OCI-LY7 (cell line): ENCODE data around the gene FAM3B. TPM values are rescaled to one million over a fixed set of nuclear protein-coding genes. Genes with fewer than 3 reads are reported as not detected.

Experiments
- BruUV-seq: library from RNA; stranded (reverse); fragments of 400-500 nt; replicated peaks from 2 replicates; lab custom pipeline; 2021; lab: Mats Ljungman, UMichigan
- CTCF ChIA-PET: fragments of 300-600 bp; sonication (Branson Sonifier 250); formaldehyde crosslinking; loops from one replicate; lab custom pipeline; 2022; ENCODE audit warnings: antibody characterized with exemption; ENCODE audit not compliant: unreplicated experiment; lab: Charles Lee
- POLR2A ChIA-PET: fragments of 300-600 bp; sonication (Branson Sonifier 250); formaldehyde crosslinking; loops from one replicate; lab custom pipeline; 2022; ENCODE audit warnings: antibody characterized with exemption; lab: Charles Lee
- DNase-seq: peaks from one replicate; pipeline ENCODE4 v3.0.0-alpha.2; 2015; ENCODE audit warnings: low spot score
- H2AFZ ChIP-seq: fragments of 200-600 bp; sonication (generic), shearing (Covaris generic); 2 replicates; pipeline ENCODE4 v1.6.1; 2014; ENCODE audit warnings: mild to moderate bottlenecking, antibody characterized with exemption, low read length, moderate library complexity
- H3K27ac ChIP-seq: fragments of 200-600 bp; sonication (generic); 2 replicates; pipeline ENCODE4 v1.5.1; 2014; ENCODE audit warnings: mixed run types, low read depth, mild to moderate bottlenecking, moderate library complexity, low read length, inconsistent platforms; ENCODE audit not compliant: poor library complexity, severe bottlenecking
- H3K36me3 ChIP-seq: fragments of 200-600 bp; sonication (generic); 2 replicates; pipeline ENCODE4 v1.6.1; 2014; ENCODE audit warnings: mild to moderate bottlenecking, antibody characterized with exemption, low read length, moderate library complexity, mixed read lengths; ENCODE audit not compliant: insufficient read depth
- H3K4me1 ChIP-seq: fragments of 200-600 bp; sonication (generic); 2 replicates; pipeline ENCODE4 v1.5.1; 2014; ENCODE audit warnings: mild to moderate bottlenecking, low read length; ENCODE audit not compliant: insufficient read depth, poor library complexity, severe bottlenecking
- H3K4me2 ChIP-seq: fragments of 200-600 bp; sonication (generic); 2 replicates; pipeline ENCODE4 v1.6.1; 2014; ENCODE audit warnings: mild to moderate bottlenecking, low read length
- H3K4me3 ChIP-seq: fragments of 200-600 bp; sonication (generic); 2 replicates; pipeline ENCODE4 v1.5.1; 2014; ENCODE audit warnings: mild to moderate bottlenecking, low read depth, low read length; ENCODE audit not compliant: poor library complexity, severe bottlenecking
- H3K79me2 ChIP-seq: fragments of 200-600 bp; sonication (generic); 2 replicates; pipeline ENCODE4 v1.6.1; 2016; ENCODE audit warnings: low read depth, mild to moderate bottlenecking, low read length, moderate library complexity, mixed read lengths; ENCODE audit not compliant: insufficient read depth
- H3K9me2 ChIP-seq: fragments of 200-600 bp; sonication (generic); 2 replicates; pipeline ENCODE4 v1.6.1; 2016; ENCODE audit warnings: mild to moderate bottlenecking, low read length, mixed read lengths; ENCODE audit not compliant: insufficient read depth
- H3K9me3 ChIP-seq: fragments of 200-600 bp; sonication (generic); 2 replicates; pipeline ENCODE4 v1.6.1; 2014; ENCODE audit warnings: mild to moderate bottlenecking, mixed run types, low read length, mixed read lengths
- H4K20me1 ChIP-seq: fragments of 200-600 bp; sonication (generic); 2 replicates; pipeline ENCODE4 v1.6.1; 2014; ENCODE audit warnings: mild to moderate bottlenecking, antibody characterized with exemption, low read length, moderate library complexity, mixed read lengths; ENCODE audit not compliant: insufficient read depth
- CTCF ChIP-seq: fragments of 200-600 bp; sonication (generic); conservative IDR thresholded peaks from 2 replicates; pipeline ENCODE4 v1.5.1; 2014; ENCODE audit warnings: mild to moderate bottlenecking, antibody characterized with exemption, low read length, moderate library complexity, mixed read lengths
- EZH2phosphoT487 ChIP-seq: fragments of 200-600 bp; sonication (generic); IDR thresholded peaks from 2 replicates; pipeline ENCODE4 v1.6.1; 2018; ENCODE audit warnings: low read depth, borderline replicate concordance, mild to moderate bottlenecking, mixed run types, antibody characterized with exemption, low read length, moderate library complexity, mixed read lengths
- intact Hi-C: fragments of 100-400 bp; cut with micrococcal nuclease; formaldehyde crosslinking; loops from one replicate; pipeline ENCODE4 v1.10.0; 2022; ENCODE audit not compliant: unreplicated experiment
- total RNA-seq, 2 experiments: library from RNA; depleted of rRNA in 1 of 2; stranded (reverse); fragments of >200 nt in 1 of 2; shearing (Covaris generic) in 1 of 2; gene quantifications; 2 replicates each; pipeline ENCODE4 v1.2.3, GENCODE V29; 2014 to 2022

The FAM3B gene
- total RNA-seq, 2 experiments from 2014 or later: 0.19 TPM; not detected in 1

- no peak for TF ChIP-seq CTCF
- no peak for TF ChIP-seq EZH2phosphoT487
- no peaks in the 10 kb centered on the region for H3K9me3 ChIP-seq
- no peaks in the 10 kb centered on the region for H3K9me2 ChIP-seq
- intact Hi-C loops: no loop called here
- BruUV-seq: no TSS peak
- no peak overlapping the region for H2AFZ ChIP-seq
- CTCF ChIA-PET: no interaction called here
- H4K20me1 ChIP-seq: no peaks in the 10 kb centered on the region
- no peak for DNase-seq
- no peak overlapping the region for H3K27ac ChIP-seq
- POLR2A ChIA-PET: no interaction called here
- H3K4me2 ChIP-seq: no peak overlapping the region
- no peak overlapping the region for H3K4me3 ChIP-seq
- H3K4me1 ChIP-seq: no peaks in the 10 kb centered on the region
- no peaks in the 10 kb centered on the region for H3K79me2 ChIP-seq
- no peaks in the 10 kb centered on the region for H3K36me3 ChIP-seq
Measured at GRCh38 chr21:41398251-41398650, 81.7 kb downstream of the FAM3B start.

- no peaks in the 10 kb centered on the region for H3K36me3 ChIP-seq
- no peaks in the 10 kb centered on the region for H3K79me2 ChIP-seq
- TF ChIP-seq CTCF: no peak
- no peak for TF ChIP-seq EZH2phosphoT487
- no peak overlapping the region for H3K4me2 ChIP-seq
- H2AFZ ChIP-seq: no peak overlapping the region
- BruUV-seq: no TSS peak
- no peak overlapping the region for H3K4me3 ChIP-seq
- DNase-seq: no peak
- no peaks in the 10 kb centered on the region for H3K9me3 ChIP-seq
- no peaks in the 10 kb centered on the region for H4K20me1 ChIP-seq
- H3K9me2 ChIP-seq: no peaks in the 10 kb centered on the region
- CTCF ChIA-PET: no interaction called here
- POLR2A ChIA-PET: no interaction called here
- intact Hi-C loops: no loop called here
- H3K4me1 ChIP-seq: no peaks in the 10 kb centered on the region
- no peak overlapping the region for H3K27ac ChIP-seq
Measured at GRCh38 chr21:41398831-41399230, 82.2 kb downstream of the FAM3B start.

GRCh38 chr21:41399246-41399800, 82.7 kb downstream of the FAM3B start:
- Histone ChIP-seq H3K79me2 (no peaks in the 10 kb centered on the region), H2AFZ (no peak overlapping the region), H3K4me2 (no peak overlapping the region), H3K36me3 (no peaks in the 10 kb centered on the region), H3K27ac (no peak overlapping the region), H3K4me1 (no peaks in the 10 kb centered on the region), H3K9me2 (no peaks in the 10 kb centered on the region), H3K9me3 (no peaks in the 10 kb centered on the region), H3K4me3 (no peak overlapping the region), H4K20me1 (no peaks in the 10 kb centered on the region)
- TF ChIP-seq EZH2phosphoT487: no peak
- no peak for TF ChIP-seq CTCF
- CTCF ChIA-PET: no interaction called here
- POLR2A ChIA-PET: no interaction called here
- intact Hi-C loops: no loop called here
- BruUV-seq: no TSS peak
- DNase-seq: no peak
